ENCODE results near the gene ST7L. TPM values are rescaled to one million over a fixed set of nuclear protein-coding genes. Genes with fewer than 3 reads are reported as not detected.

The ST7L gene
- total RNA-seq, 2 donors from 2014 or later, result 20.3 to 32.2 TPM

GRCh38 chr1:112544011-112544688 lies 74.8 kb downstream of the ST7L start:
- Histone ChIP-seq H3K36me3 (peaks cover 4% of the 10 kb centered on the region), H3K27me3 (replicated peaks; ENCODE audit: insufficient read depth) (no peaks in the 10 kb centered on the region), H3K4me1 (ENCODE audit: control insufficient read depth in 1 of 2, low read depth in 2 of 2) (peaks cover 15 to 39% of the 10 kb centered on the region in 2 donors), H3K9me3 (no peaks in the 10 kb centered on the region), H3K4me3 (peak overlapping the region; percentile 5), H3K27ac (peak overlapping the region; percentile 84 to 96)
- DNase-seq (ENCODE audit: low spot score) (no peak), ATAC-seq (ENCODE audit: insufficient number of reproducible peaks, low FRiP score, low read depth) (peak; percentile 94)
- no peak for TF ChIP-seq CTCF (IDR thresholded peaks at IDR 0.05)

GRCh38 chr1:112542206-112542973 lies 76.6 kb downstream of the ST7L start:
- Histone ChIP-seq H3K9me3 (no peaks in the 10 kb centered on the region), H3K4me1 (ENCODE audit: control insufficient read depth in 1 of 2, low read depth in 2 of 2) (peaks cover 15 to 42% of the 10 kb centered on the region in 2 donors), H3K27ac (peak overlapping the region; percentile 27 to 96), H3K27me3 (replicated peaks; ENCODE audit: insufficient read depth) (no peaks in the 10 kb centered on the region), H3K4me3 (no peak overlapping the region), H3K36me3 (no peaks in the 10 kb centered on the region)
- TF ChIP-seq CTCF (IDR thresholded peaks at IDR 0.05), result no peak
- DNase-seq (ENCODE audit: low spot score) (no peak), ATAC-seq (ENCODE audit: insufficient number of reproducible peaks, low FRiP score, low read depth) (no peak)

GRCh38 chr1:112541299-112541698 lies 77.6 kb downstream of the ST7L start:
- H3K9me3 ChIP-seq, result no peaks in the 10 kb centered on the region
- no peak for TF ChIP-seq CTCF (IDR thresholded peaks at IDR 0.05)
- DNase-seq (ENCODE audit: low spot score) (no peak), ATAC-seq (ENCODE audit: insufficient number of reproducible peaks, low FRiP score, low read depth) (no peak)
- no peaks in the 10 kb centered on the region for H3K36me3 ChIP-seq
- H3K4me3 ChIP-seq, result no peak overlapping the region
- no peaks in the 10 kb centered on the region for H3K27me3 ChIP-seq (replicated peaks; ENCODE audit: insufficient read depth)
- peak overlapping the region; percentile 4 to 76 for H3K27ac ChIP-seq
- peaks cover 22 to 49% of the 10 kb centered on the region in 2 donors for H3K4me1 ChIP-seq (ENCODE audit: control insufficient read depth in 1 of 2, low read depth in 2 of 2)

- Histone ChIP-seq H3K27me3 (replicated peaks; ENCODE audit: insufficient read depth) (no peaks in the 10 kb centered on the region), H3K9me3 (no peaks in the 10 kb centered on the region), H3K27ac (peak overlapping the region; percentile 4 to 76), H3K4me3 (no peak overlapping the region), H3K36me3 (no peaks in the 10 kb centered on the region), H3K4me1 (ENCODE audit: control insufficient read depth in 1 of 2, low read depth in 2 of 2) (peaks cover 22 to 47% of the 10 kb centered on the region in 2 donors)
- ATAC-seq (ENCODE audit: insufficient number of reproducible peaks, low FRiP score, low read depth), result no peak
- no peak for DNase-seq (ENCODE audit: low spot score)
- no peak for TF ChIP-seq CTCF (IDR thresholded peaks at IDR 0.05)
Observed at GRCh38 chr1:112540226-112540794, 78.6 kb downstream of the ST7L start.

GRCh38 chr1:112538883-112539282 lies 80.1 kb downstream of the ST7L start:
- no peak for DNase-seq (ENCODE audit: low spot score)
- Histone ChIP-seq H3K36me3 (no peaks in the 10 kb centered on the region), H3K27ac (peak overlapping the region in 1 of 2 donors; percentile 76), H3K9me3 (no peaks in the 10 kb centered on the region), H3K4me3 (no peak overlapping the region), H3K27me3 (replicated peaks; ENCODE audit: insufficient read depth) (no peaks in the 10 kb centered on the region), H3K4me1 (ENCODE audit: control insufficient read depth in 1 of 2, low read depth in 2 of 2) (peaks cover 9 to 32% of the 10 kb centered on the region in 2 donors)
- no peak for ATAC-seq (ENCODE audit: insufficient number of reproducible peaks, low FRiP score, low read depth)
- no peak for TF ChIP-seq CTCF (IDR thresholded peaks at IDR 0.05)

All from thoracic aorta (tissue), 2 donors.